ENCODE data around the gene SMIM28. TPM values are rescaled to one million over a fixed set of nuclear protein-coding genes. Genes with fewer than 3 reads are reported as not detected.

SMIM28 gene
- total and polyA plus RNA-seq, 2 donors from 2014 or later = not detected

DNA sequence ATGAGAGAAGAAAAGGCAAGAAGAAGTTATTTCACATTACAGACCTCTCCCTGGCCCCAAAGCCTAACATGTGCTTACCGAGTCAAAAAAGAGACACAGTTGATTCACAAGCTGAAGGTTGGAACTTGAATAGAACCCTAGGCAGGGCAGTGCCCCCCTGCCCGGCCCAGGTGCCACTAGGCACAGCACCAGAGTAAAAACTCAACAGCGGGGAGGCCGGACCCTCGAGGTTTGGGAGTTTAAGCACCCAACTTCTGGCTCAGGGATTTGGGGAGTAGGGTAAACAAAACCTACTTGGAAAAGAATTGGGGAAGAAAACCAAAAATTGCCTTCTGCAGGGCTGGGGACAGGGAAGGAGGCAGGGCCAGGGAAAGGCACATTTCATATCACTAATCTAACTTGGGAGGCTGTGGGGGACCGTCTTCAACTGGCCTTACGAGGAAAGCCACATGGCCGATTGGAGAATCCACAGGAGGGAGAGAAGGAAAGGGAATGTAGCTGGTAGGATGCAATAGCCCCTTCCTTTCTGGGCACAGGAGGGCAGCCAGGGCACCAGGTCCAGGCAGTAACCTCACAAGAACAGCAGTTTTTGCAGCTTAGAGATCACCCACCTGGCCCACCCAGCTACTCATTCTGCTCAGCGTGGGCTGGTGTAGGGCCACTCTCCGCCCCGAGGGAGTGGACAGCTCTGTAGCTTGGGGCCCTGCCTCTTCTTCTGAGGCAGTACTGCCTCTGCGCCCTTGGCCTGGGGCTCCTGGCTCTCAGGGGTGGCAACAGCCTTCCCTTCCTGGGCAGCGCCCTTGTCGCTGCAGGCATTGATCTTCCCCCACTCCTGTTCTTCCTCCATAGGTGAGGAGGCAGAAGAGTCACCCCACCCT, 24.5 kb downstream of the SMIM28 start:
- no peak for TF ChIP-seq CTCF (IDR thresholded peaks at IDR 0.05; ENCODE audit: borderline replicate concordance, extremely low read depth, insufficient read depth)
- FAIRE-seq (no peak), DNase-seq (peak in 1 of 5 donors; percentile 56)
- Histone ChIP-seq H3K4me3 (ENCODE audit: low read length in 3 of 3) (no peak overlapping the region), H3K36me3 (ENCODE audit: control insufficient read depth in 2 of 3, insufficient read depth in 3 of 3, low read length in 3 of 3) (peaks cover 0 to 6% (median 3%) of the 10 kb centered on the region in 3 donors), H3K4me1 (ENCODE audit: control insufficient read depth in 2 of 3, insufficient read depth in 2 of 3, low read depth in 1 of 3, low read length in 3 of 3) (peaks cover 0 to 10% (median 0%) of the 10 kb centered on the region in 3 donors), H3K27ac (ENCODE audit: low read depth in 2 of 2, low read length in 2 of 2) (no peak overlapping the region), H3K27me3 (ENCODE audit: control insufficient read depth, insufficient read depth, low read length) (no peaks in the 10 kb centered on the region), H3K9ac (ENCODE audit: low read length in 3 of 3) (no peak overlapping the region), H3K9me3 (ENCODE audit: control insufficient read depth in 2 of 3, insufficient read depth in 1 of 3, low read length in 3 of 3) (no peaks in the 10 kb centered on the region)
- intact Hi-C loops (cut with DNase I) = no loop called here

- no peak overlapping the region for H3K27ac ChIP-seq (ENCODE audit: low read depth in 2 of 2, low read length in 2 of 2)
- no peaks in the 10 kb centered on the region for H3K9me3 ChIP-seq (ENCODE audit: control insufficient read depth in 2 of 3, insufficient read depth in 1 of 3, low read length in 3 of 3)
- H3K4me3 ChIP-seq (ENCODE audit: low read length in 3 of 3) = peak overlapping the region in 2 of 3 donors; percentile 70 to 90
- peaks cover 3 to 6% (median 3%) of the 10 kb centered on the region in 3 donors for H3K36me3 ChIP-seq (ENCODE audit: control insufficient read depth in 2 of 3, insufficient read depth in 3 of 3, low read length in 3 of 3)
- H3K4me1 ChIP-seq (ENCODE audit: control insufficient read depth in 2 of 3, insufficient read depth in 2 of 3, low read depth in 1 of 3, low read length in 3 of 3) = peaks cover 0 to 10% (median 0%) of the 10 kb centered on the region in 3 donors
- FAIRE-seq (no peak), DNase-seq (no peak)
- intact Hi-C loops (cut with DNase I) = no loop called here
- no peak for TF ChIP-seq CTCF (IDR thresholded peaks at IDR 0.05; ENCODE audit: borderline replicate concordance, extremely low read depth, insufficient read depth)
- no peak overlapping the region for H3K9ac ChIP-seq (ENCODE audit: low read length in 3 of 3)
- no peaks in the 10 kb centered on the region for H3K27me3 ChIP-seq (ENCODE audit: control insufficient read depth, insufficient read depth, low read length)
These were observed 25.1 kb downstream of the SMIM28 start for GRCh38 chr6:138402838-138403187.

DNA sequence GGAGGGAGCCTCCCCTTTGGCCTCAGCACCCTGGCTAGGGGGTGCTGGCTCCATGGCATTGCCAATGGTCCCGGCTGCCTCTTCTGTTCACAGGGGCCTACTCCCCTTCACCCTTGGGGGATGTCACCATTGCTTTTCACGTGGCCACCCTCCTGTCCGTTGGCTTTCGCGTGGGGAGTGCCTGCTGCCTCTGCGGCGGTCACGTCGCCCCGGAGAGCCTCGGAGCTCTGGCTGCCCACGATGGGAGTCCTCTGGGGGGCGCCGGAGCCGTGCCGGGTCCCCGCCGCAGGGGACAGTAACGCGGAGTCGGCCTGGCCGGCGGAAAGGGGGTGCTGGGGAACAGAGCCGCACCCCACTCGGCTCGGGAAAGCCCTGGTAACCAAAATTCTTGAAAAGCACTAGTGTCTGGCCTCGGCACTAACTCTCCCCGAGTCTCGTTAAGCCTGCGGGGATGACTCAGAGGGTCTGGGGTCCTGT, 25.7 kb downstream of the SMIM28 start:
- H3K27me3 ChIP-seq (ENCODE audit: control insufficient read depth, insufficient read depth, low read length) = no peaks in the 10 kb centered on the region
- intact Hi-C loops (cut with DNase I) = no loop called here
- peak overlapping the region; percentile 70 to 94 (median 90) for H3K4me3 ChIP-seq (ENCODE audit: low read length in 3 of 3)
- no peaks in the 10 kb centered on the region for H3K9me3 ChIP-seq (ENCODE audit: control insufficient read depth in 2 of 3, insufficient read depth in 1 of 3, low read length in 3 of 3)
- peaks cover 0 to 10% (median 0%) of the 10 kb centered on the region in 3 donors for H3K4me1 ChIP-seq (ENCODE audit: control insufficient read depth in 2 of 3, insufficient read depth in 2 of 3, low read depth in 1 of 3, low read length in 3 of 3)
- FAIRE-seq = no peak
- peak overlapping the region; percentile 90 to 95 for H3K27ac ChIP-seq (ENCODE audit: low read depth in 2 of 2, low read length in 2 of 2)
- peak overlapping the region; percentile 57 to 96 (median 88) for H3K9ac ChIP-seq (ENCODE audit: low read length in 3 of 3)
- TF ChIP-seq CTCF (IDR thresholded peaks at IDR 0.05; ENCODE audit: borderline replicate concordance, extremely low read depth, insufficient read depth) = no peak
- peaks cover 5 to 10% (median 5%) of the 10 kb centered on the region in 3 donors for H3K36me3 ChIP-seq (ENCODE audit: control insufficient read depth in 2 of 3, insufficient read depth in 3 of 3, low read length in 3 of 3)
- peak in 4 of 5 donors; percentile 59 to 87 (median 77) for DNase-seq
